Mesothelial cell of epicardium (in vitro differentiated cells): ENCODE data around the gene ZNF503. TPM values are rescaled to one million over a fixed set of nuclear protein-coding genes. Genes with fewer than 3 reads are reported as not detected.

ENCODE experiments used
- DNase-seq, 2 experiments: peaks; one replicate each; pipeline ENCODE4 v3.0.0; 2021; ENCODE audit warnings: low spot score in 2 of 2; ENCODE audit not compliant: unreplicated experiment in 2 of 2
- H3K27ac Mint-ChIP-seq: 2 replicates; pipeline ENCODE4 v1.8.0; 2021; ENCODE audit warnings: mixed read lengths
- H3K27me3 Mint-ChIP-seq: 2 replicates; pipeline ENCODE4 v1.8.0; 2021; ENCODE audit warnings: low read depth, mixed read lengths
- H3K36me3 Mint-ChIP-seq: 2 replicates; pipeline ENCODE4 v1.8.0; 2021; ENCODE audit warnings: mixed read lengths
- H3K4me1 Mint-ChIP-seq: 2 replicates; pipeline ENCODE4 v1.8.0; 2021; ENCODE audit warnings: mixed read lengths
- H3K4me3 Mint-ChIP-seq: 2 replicates; pipeline ENCODE4 v1.8.0; 2021; ENCODE audit warnings: mild to moderate bottlenecking, moderate library complexity, mixed read lengths
- H3K9me3 Mint-ChIP-seq: 2 replicates; pipeline ENCODE4 v1.8.0; 2021; ENCODE audit warnings: mixed read lengths
- CTCF ChIP-seq: fragments of 200-600 bp; sonication (generic); IDR thresholded peaks from one replicate; pipeline ENCODE4 v1.5.0; 2021; ENCODE audit warnings: antibody characterized with exemption; ENCODE audit not compliant: unreplicated experiment
- total RNA-seq: library from RNA; stranded (reverse); gene quantifications from 3 replicates; pipeline ENCODE4 v1.2.1, GENCODE V29; 2021

Gene ZNF503
- total RNA-seq, 1 donor from 2014 or later = 58.3 TPM

DNA sequence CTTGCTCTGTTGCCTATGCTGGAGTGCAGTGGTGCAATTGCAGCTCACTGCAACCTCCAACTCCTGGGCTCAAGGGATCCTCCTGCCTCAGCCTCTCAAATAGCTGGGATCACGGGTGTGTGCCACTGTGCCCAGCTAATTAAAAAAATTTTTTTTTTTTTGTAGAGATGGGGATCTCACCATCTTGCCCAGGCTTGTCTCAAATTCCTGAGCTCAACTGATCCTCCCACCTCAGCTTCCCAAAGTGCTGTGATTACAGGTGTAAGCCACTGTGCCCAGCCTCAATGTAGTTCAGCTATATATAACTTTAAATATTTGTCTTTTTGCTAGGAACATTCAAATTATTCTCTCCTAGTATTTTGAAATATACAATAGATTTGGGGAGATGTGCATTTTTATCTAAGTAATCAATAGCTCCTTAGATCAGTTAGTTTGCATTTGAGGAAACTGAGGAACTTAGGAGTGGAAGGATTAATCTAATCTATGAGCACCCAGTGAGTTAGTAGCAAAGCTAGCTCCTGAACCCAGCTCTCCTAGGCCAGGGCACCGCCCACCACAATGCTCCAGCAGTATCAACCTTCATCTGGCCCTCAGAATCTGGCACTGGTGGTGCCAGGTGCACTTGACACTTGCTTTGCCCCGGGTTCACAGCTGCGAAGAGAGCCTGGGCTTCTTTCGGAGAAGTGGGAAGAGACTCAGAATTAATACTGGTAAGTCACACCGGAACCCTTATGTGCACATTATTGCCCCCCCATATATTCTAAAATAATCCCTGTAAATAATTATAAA is 23.9 kb upstream of the ZNF503 start:
- H3K4me1 Mint-ChIP-seq = peaks cover 28% of the 10 kb centered on the region
- no peak for TF ChIP-seq CTCF
- no peak overlapping the region for H3K27ac Mint-ChIP-seq
- H3K9me3 Mint-ChIP-seq = no peaks in the 10 kb centered on the region
- no peak overlapping the region for H3K4me3 Mint-ChIP-seq
- peaks cover 29% of the 10 kb centered on the region for H3K27me3 Mint-ChIP-seq
- H3K36me3 Mint-ChIP-seq = no peaks in the 10 kb centered on the region
- no peak for DNase-seq

- no peaks in the 10 kb centered on the region for H3K36me3 Mint-ChIP-seq
- peaks cover 33% of the 10 kb centered on the region for H3K27me3 Mint-ChIP-seq
- H3K9me3 Mint-ChIP-seq = no peaks in the 10 kb centered on the region
- TF ChIP-seq CTCF = no peak
- H3K27ac Mint-ChIP-seq = no peak overlapping the region
- DNase-seq = no peak
- no peak overlapping the region for H3K4me3 Mint-ChIP-seq
- H3K4me1 Mint-ChIP-seq = peaks cover 19% of the 10 kb centered on the region
Observed at GRCh38 chr10:75424571-75424970, 23.0 kb upstream of the ZNF503 start.

DNA sequence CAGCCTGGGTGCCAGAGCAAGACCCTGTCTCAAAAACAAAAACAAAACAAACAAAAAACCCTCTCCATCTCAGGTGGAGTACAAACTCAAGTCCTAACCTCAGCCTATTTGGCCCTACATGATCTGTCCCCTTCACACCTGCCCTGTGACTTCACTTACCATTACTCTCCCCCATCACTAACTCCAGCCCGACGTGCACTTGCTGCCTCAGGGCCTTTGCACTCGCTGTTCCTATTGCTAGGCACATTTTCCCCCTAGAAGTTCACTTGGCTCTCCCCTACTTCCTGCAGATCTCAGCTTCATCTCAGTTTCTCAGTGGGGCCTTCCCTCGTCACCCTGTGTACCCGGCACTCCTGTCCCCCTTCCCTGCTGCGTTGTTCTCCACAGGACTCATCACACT is 21.3 kb upstream of the ZNF503 start:
- Mint-ChIP-seq H3K27me3 (peaks cover 49% of the 10 kb centered on the region), H3K9me3 (no peaks in the 10 kb centered on the region), H3K36me3 (no peaks in the 10 kb centered on the region), H3K4me3 (no peak overlapping the region), H3K27ac (no peak overlapping the region), H3K4me1 (peaks cover 5% of the 10 kb centered on the region)
- DNase-seq = no peak
- no peak for TF ChIP-seq CTCF

GRCh38 chr10:75418712-75419111 is 17.1 kb upstream of the ZNF503 start:
- no peaks in the 10 kb centered on the region for H3K36me3 Mint-ChIP-seq
- no peak for TF ChIP-seq CTCF
- H3K4me1 Mint-ChIP-seq = peaks cover 1% of the 10 kb centered on the region
- peaks cover 83% of the 10 kb centered on the region for H3K27me3 Mint-ChIP-seq
- DNase-seq = no peak
- no peak overlapping the region for H3K4me3 Mint-ChIP-seq
- H3K27ac Mint-ChIP-seq = no peak overlapping the region
- no peaks in the 10 kb centered on the region for H3K9me3 Mint-ChIP-seq

DNA sequence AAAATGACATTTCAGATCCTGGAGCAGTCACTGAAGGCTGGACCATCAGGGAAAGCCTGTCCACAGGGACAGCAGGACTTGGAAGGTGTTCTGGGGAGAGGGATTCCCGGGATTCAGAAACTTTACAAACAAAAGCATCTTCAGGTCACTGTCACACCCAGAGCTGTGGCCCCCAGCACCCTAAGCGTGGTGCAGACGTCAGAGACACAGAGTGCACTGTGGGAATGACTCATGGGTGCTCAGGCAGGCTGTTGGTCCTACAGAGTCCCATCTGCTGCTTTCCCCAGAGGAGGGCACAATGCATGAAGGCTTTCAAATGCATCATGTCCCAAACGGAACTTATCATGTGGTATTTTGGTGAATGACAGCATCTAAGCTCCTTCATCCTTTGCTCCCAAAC is 16.7 kb upstream of the ZNF503 start:
- Mint-ChIP-seq H3K27ac (no peak overlapping the region), H3K4me3 (no peak overlapping the region), H3K27me3 (peaks cover 83% of the 10 kb centered on the region), H3K9me3 (no peaks in the 10 kb centered on the region), H3K36me3 (no peaks in the 10 kb centered on the region), H3K4me1 (peaks cover 1% of the 10 kb centered on the region)
- no peak for TF ChIP-seq CTCF
- DNase-seq = no peak
